Measurements from ENCODE around the gene C2CD4D.
"Not testable (repeated sequence)": the region's sequence is repeated elsewhere in the genome, so short reads cannot be mapped to it uniquely, and the experiment has no call there.

The C2CD4D gene

GRCh38 chr1:151858886-151859665 lies 19.5 kb upstream of the C2CD4D start:
- DNase-seq (ENCODE audit: low read depth in 1 of 2, low spot score in 1 of 2), result no peak

- no peak for DNase-seq (ENCODE audit: low read depth in 1 of 2, low spot score in 1 of 2)
Observed at GRCh38 chr1:151858030-151858746, 18.6 kb upstream of the C2CD4D start.

- DNase-seq (ENCODE audit: low read depth in 1 of 2, low spot score in 1 of 2), result no peak
Observed at GRCh38 chr1:151855933-151856332, 16.3 kb upstream of the C2CD4D start.

- DNase-seq (ENCODE audit: low read depth in 1 of 2, low spot score in 1 of 2), result not testable (repeated sequence)
Observed at GRCh38 chr1:151855516-151855915, 15.9 kb upstream of the C2CD4D start.

- no peak for DNase-seq (ENCODE audit: low read depth in 1 of 2, low spot score in 1 of 2)
Observed at GRCh38 chr1:151854658-151855057, 15.0 kb upstream of the C2CD4D start.

- DNase-seq (ENCODE audit: low read depth in 1 of 2, low spot score in 1 of 2), result no peak
Observed at GRCh38 chr1:151853411-151853943, 13.9 kb upstream of the C2CD4D start, which contains the start of gene THEM5. Gene THEM5, minus strand, starts transcription at chr1:151853712. Its CDS starts 147 bp downstream, at chr1:151853565.

GRCh38 chr1:151852733-151853132 lies 13.1 kb upstream of the C2CD4D start:
- DNase-seq (ENCODE audit: low read depth in 1 of 2, low spot score in 1 of 2), result no peak

GRCh38 chr1:151851886-151852285 lies 12.3 kb upstream of the C2CD4D start:
- DNase-seq (ENCODE audit: low read depth in 1 of 2, low spot score in 1 of 2), result no peak

GRCh38 chr1:151849871-151850270 lies 10.3 kb upstream of the C2CD4D start:
- no peak for DNase-seq (ENCODE audit: low read depth in 1 of 2, low spot score in 1 of 2)

- DNase-seq (ENCODE audit: low read depth in 1 of 2, low spot score in 1 of 2), result no peak
Observed at GRCh38 chr1:151849126-151849525, 9.5 kb upstream of the C2CD4D start.

- DNase-seq (ENCODE audit: low read depth in 1 of 2, low spot score in 1 of 2), result no peak
Observed at GRCh38 chr1:151847867-151848596, 8.4 kb upstream of the C2CD4D start.

GRCh38 chr1:151846686-151847237 lies 7.1 kb upstream of the C2CD4D start:
- no peak for DNase-seq (ENCODE audit: low read depth in 1 of 2, low spot score in 1 of 2)

- DNase-seq (ENCODE audit: low read depth in 1 of 2, low spot score in 1 of 2), result no peak
Observed at GRCh38 chr1:151846062-151846568, 6.5 kb upstream of the C2CD4D start.

GRCh38 chr1:151843398-151843797 lies 3.8 kb upstream of the C2CD4D start:
- DNase-seq (ENCODE audit: low read depth in 1 of 2, low spot score in 1 of 2), result no peak

GRCh38 chr1:151841141-151841540 lies 1.5 kb upstream of the C2CD4D start:
- DNase-seq (ENCODE audit: low read depth in 1 of 2, low spot score in 1 of 2), result no peak

GRCh38 chr1:151840421-151840820 lies 801 bp upstream of the C2CD4D start:
- no peak for DNase-seq (ENCODE audit: low read depth in 1 of 2, low spot score in 1 of 2)

- DNase-seq (ENCODE audit: low read depth in 1 of 2, low spot score in 1 of 2), result no peak
Observed at GRCh38 chr1:151839082-151839412, 573 bp downstream of the C2CD4D start.

GRCh38 chr1:151838222-151839081 lies 1.2 kb downstream of the C2CD4D start:
- DNase-seq (ENCODE audit: low read depth in 1 of 2, low spot score in 1 of 2), result no peak

GRCh38 chr1:151837884-151838221 lies 1.8 kb downstream of the C2CD4D start:
- DNase-seq (ENCODE audit: low read depth in 1 of 2, low spot score in 1 of 2), result no peak

GRCh38 chr1:151837197-151837596 lies 2.4 kb downstream of the C2CD4D start:
- no peak for DNase-seq (ENCODE audit: low read depth in 1 of 2, low spot score in 1 of 2)

Measured in activated CD4-positive, alpha-beta T cell treated with anti-CD3 and anti-CD28 coated beads, Interleukin-2, amount 50 U/mL, for 24 hours (primary cell).